Fibroblast of skin of back (primary cell): Measurements from ENCODE around the gene IL5. TPM values are rescaled to one million over a fixed set of nuclear protein-coding genes. Genes with fewer than 3 reads are reported as not detected.
"Not testable (repeated sequence)": the region's sequence is repeated elsewhere in the genome, so short reads cannot be mapped to it uniquely, and the experiment has no call there.

Experiments used
- DNase-seq: peaks from one replicate; pipeline ENCODE4 v3.0.0-alpha.2; 2013
- polyA plus RNA-seq, 2 experiments: library from polyadenylated mRNA; unstranded; fragments of 120-200 nt; gene quantifications; one replicate each; pipeline ENCODE4 v1.2.1, GENCODE V29; 2013; ENCODE audit not compliant: insufficient read length in 2 of 2

The IL5 gene
- not detected for polyA plus RNA-seq (2013, experiment 1 of 2; ENCODE audit: insufficient read length)
- not detected for polyA plus RNA-seq (2013, experiment 2 of 2; ENCODE audit: insufficient read length)

DNA sequence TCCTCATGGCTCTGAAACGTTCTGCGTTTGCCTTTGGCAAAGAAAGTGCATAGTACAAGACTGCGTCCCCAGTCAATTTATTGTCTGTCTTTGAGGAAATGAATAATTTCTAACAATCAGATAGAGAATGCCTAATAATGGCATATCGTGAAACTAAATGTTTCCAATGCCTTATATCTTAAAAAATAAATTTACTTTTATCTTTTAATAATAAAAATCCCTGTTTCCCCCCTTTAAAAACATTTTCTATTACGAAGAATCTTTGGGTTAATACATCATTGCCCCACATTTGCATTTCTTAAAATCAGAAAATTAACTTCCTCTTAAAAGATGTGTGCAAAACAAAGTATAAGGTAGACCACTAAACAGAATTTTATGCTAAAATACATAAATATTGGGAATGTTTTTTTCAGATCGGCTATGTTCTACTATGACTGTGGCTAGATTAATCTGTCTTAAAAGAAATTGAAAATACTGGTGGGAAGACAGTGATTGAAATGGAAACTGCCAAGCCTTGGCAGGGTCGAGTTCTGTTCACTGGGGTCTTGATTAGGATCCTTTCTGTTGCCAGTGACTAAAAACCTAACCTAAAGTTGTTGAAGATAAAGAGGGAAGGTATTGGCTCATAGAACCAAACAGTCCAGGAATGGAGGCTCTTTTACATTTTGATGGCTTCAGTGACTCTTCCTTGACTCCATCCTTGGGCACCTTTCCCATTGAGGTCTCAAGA lies at the start of gene IL5:
Gene IL5 (minus strand): TSS at position 51 of the 730 bp plus-strand sequence. CDS start 44 bp downstream, at position 7.
- no peak for DNase-seq

DNA sequence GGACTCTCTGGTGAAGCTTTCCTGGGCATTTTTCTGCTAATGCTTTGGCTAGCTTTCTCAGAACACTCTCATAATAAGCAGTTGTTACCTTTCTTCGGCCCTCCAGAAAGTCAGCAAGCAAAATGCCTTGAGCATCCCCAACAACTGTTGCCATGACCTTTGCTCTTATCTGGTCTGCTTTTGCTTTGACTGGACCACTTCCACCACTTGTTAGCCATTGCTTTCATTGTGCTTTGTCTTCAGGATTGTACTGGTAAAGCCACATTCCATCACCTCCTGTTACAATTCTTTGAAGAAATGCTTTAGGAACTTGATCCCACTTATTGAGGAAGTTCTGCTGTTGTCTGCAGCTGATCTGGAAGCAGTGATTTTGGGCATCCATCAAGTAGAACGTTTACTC lies 49.2 kb upstream of the IL5 start:
- no peak for DNase-seq

DNA sequence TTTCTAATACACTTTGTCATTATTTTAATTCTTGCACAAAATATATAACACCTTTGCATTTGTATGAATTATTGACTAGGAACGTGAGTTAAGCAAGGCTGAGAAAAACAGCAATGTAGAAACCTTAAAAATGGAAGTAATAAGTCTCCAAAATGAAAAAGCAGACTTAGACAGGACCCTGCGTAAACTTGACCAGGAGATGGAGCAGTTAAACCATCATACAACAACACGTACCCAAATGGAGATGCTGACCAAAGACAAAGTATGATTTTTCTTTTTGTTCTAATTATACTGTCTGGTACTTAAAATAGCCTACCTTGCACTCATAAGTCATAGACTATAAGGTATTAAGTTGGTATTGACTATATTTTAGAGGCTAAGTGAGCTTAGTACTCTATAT lies 47.8 kb upstream of the IL5 start:
- DNase-seq = peak; percentile 6

DNA sequence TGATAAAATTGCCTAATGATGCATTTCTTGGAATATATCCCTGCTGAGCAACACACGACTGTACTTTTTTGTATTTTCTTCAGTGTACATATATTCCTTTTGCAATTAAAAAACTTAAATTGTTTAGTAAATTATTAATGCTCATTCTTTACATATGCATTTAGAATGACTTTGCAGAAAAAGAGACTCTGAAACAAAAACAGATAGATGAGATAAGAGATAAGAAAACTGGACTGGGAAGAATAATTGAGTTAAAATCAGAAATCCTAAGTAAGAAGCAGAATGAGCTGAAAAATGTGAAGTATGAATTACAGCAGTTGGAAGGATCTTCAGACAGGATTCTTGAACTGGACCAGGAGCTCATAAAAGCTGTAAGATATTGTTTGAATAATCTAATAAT lies 46.1 kb upstream of the IL5 start:
- no peak for DNase-seq

DNA sequence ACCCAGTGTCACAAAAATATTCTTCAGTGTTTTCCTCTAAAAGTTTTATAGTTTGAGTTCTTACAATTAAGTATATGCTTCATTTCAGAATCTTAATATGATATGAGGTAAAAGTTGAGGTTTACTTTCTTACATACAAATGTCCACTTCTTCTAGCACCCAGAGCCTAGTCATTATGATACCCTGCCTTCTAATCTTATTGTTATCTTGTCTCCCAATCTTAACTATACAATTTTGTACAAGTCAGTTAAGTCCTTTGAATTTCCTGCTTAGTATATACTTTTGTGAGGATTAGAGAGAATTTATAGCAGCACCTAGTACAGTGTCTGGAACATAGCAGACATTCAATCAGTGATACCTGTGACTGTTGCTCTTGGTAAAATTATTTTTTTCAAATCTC lies 42.7 kb upstream of the IL5 start:
- no peak for DNase-seq

DNA sequence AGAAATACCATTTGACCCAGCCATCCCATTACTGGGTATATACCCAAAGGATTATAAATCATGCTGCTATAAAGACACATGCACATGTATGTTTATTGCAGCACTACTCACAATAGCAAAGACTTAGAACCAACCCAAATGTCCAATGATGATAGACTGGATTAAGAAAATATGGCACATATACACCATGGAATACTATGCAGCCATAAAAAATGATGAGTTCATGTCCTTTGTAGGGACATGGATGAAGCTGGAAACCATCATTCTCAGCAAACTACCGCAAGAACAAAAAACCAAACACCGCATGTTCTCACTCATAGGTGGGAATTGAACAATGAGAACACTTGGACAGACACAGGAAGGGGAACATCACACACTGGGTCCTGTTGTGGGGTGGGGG lies 41.2 kb upstream of the IL5 start:
- not testable (repeated sequence) for DNase-seq

DNA sequence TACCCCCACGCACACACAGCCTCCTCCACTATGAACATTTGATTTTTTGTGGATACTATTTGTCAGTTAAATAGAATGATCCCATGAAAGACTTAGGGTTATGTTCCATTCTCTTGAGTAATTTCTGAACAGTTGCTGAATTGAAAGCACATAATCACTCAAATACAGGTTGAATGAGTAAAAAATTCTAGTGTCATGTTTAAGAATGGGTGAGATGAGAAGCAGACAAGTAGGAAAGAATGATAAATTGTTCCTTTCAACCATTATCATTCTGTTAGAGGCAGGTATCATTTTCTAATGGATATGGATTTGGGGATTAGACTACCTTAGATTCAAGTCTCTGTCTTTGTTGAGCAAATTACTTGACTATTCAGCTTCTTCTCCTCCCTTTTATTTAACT lies 32.8 kb upstream of the IL5 start:
- DNase-seq = no peak

DNA sequence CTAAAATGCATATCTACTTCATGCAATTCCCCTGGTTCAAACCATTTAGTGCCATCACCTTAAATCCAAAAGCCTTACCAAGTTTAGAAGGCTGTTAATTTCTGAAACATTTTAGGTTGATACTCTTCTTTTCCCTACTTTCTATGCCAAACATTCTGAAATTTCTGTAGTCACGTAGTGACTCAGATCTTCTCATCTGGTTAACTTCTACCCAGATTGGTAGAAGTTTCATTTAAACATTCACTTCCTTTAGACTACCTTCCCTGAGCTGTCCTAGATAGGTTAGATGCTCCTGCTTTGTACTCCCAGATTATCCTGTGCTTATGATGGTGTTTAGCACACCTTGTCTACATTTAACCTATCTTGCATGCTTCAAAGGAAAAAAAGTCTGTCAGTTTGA lies 23.3 kb upstream of the IL5 start:
- DNase-seq = no peak

DNA sequence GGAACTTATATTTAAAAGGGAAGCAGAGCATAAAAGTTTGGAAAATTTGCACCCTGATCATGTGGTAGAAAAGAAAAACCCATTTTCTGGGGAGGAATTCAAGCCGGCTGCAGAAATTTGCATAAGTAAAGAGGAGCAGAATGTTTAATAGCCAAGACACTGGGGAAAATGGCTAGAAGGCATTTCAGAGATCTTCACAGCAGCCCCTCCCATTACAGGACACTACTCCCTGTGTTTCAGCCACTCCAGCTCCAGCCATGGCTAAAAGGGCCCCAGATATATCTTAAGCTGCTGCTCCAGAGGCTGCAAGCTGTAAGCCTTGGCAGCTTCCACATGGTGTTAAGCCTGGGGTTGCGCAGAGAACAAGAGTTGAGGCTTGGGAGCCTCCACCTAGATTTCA lies 21.2 kb upstream of the IL5 start:
- not testable (repeated sequence) for DNase-seq

DNA sequence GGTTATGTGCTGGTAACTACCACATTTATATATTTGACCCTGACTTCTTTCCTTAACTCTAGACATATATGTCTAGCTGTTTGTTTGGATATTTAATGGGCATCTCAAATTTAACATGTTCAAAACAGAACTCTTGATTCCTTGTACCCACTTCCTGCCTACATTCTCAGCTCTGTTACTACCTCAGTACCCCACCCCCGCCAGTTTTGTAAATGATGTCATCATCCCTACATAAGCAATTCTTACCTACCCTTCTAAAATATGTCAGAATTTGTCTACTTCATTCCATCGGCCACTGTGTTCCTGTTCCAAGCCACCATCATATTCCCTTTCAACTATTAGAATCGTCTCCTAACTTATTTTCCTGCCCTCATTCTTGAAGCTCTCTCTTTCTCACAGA lies 18.3 kb upstream of the IL5 start:
- peak; percentile 26 for DNase-seq

DNA sequence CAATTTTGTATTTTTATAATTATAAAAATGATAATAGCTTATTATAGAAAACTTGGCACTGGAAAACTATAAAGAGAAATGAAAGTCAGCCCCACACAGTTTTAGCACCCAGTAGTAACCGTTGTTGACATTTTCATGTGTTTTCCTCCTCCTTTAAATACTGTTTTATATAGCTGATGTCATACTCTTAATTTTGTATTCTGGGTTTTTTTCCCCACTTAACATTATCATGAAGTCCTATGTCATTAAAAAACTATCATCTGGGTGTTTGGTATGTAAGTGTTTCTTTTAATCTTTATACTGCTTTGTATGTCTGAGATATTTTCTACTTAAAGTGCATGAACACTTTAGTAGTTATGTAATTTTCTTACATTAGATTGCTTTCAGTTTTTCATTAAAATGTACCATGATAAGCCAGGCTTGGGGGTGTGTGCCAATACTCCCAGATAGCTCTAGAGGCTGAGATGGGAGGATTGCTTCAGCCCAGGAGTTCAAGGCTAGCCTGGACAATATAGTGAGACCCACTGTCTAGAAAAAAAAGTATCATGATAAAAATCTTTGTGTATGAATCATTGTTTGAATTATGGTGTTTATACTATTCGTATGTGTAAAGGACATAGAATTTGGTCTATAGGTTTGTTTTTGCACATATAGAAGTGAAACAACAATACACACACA lies 16.2 kb upstream of the IL5 start:
- no peak for DNase-seq

DNA sequence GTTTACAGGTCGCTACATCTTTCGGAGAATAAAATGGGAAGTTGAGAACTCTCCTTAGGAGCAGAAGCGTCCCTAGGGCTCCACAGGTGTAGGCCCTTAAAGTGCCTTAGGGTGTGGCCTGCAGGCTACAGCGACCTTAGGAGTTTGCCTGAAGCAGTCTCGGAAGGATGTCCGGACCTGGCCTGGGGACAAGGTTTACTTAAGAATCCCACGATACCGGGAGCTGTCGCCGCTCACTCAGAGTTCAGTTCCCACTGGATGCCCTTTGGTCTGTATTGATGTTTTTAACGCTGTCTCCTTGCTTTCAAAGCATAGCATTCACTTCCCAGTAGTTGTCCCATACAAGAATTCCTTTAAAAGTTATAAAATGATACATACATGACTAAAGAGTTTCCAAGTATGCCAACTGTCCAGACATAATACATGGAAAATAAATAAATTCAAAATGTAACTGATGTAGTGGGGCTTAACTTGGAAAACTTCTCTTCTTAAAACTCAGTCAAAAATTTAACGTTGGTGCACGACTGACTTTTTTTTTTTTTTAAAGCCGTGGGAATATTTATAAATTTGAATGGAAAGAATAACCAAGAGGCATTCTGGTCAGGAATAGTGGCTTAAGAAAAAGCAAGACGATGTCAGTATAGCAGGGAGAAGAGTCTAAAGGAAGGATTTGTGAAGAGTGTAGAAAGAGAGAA lies 14.3 kb upstream of the IL5 start:
- DNase-seq = peak; percentile 31

DNA sequence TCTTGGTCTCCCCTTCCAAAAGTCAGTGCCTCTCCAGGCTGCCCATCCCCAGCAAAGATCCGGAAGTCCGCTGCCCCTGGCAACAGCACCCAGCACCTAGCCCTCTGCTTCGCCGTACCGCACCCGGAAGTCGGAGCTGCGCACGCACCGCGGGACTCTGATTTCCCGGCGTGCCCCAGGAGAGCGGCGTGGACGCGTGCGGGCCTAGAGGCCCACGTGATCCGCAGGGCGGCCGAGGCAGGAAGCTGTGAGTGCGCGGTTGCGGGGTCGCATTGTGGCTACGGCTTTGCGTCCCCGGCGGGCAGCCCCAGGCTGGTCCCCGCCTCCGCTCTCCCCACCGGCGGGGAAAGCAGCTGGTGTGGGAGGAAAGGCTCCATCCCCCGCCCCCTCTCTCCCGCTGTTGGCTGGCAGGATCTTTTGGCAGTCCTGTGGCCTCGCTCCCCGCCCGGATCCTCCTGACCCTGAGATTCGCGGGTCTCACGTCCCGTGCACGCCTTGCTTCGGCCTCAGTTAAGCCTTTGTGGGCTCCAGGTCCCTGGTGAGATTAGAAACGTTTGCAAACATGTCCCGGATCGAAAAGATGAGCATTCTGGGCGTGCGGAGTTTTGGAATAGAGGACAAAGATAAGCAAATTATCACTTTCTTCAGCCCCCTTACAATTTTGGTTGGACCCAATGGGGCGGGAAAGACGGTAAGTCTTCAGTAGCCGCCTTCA lies 13.6 kb upstream of the IL5 start, which contains the start of gene RAD50:
Gene RAD50 (plus strand): TSS at position 215 of the 715 bp plus-strand sequence. CDS start 348 bp downstream, at position 563.
- peak; percentile 89 for DNase-seq

DNA sequence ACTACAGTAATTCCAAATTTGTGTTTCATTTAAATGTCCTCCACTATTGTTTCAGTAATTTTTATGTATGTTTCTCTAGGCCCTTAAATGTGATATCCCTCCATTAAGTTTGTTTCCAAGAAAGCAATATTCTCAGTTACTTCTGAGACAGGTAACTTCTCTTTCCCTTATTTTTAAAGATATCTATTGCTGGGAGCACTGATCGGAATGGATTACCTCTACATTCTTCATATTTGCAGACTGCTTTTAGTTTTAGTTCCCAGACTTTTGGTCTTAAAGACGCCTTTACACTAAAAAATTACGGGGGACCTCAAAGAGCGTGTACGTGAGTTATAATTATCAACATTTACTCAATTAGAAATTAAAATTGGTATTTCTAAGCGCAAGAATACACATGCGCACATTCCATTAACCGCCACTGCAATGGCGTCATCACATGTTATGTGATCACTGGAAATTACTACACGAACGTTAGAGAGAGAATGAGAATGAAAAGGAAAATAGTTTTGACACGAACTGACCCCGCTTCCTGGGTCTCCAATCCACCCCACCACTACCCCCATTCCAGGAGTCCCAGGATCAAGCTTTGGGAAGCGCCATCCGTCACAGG lies 12.9 kb upstream of the IL5 start:
- no peak for DNase-seq

DNA sequence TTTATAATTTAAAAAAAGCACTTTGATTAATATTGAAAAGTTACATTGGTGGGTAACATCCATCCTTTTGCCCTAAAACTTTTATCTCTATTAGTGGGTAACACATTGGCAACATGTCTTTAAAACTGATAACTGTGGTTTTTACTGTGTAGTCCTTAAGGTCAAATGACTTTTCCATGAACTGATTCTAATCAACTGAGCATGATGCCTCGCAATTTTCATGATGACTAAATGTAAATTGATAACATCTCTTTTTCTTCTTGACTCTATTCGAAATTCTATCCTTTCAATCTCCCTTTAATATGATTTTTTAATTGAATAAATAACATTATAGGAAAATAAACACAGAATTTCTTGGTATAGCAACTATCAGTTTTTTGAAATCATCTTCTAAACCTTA lies 6.3 kb upstream of the IL5 start:
- DNase-seq = no peak

DNA sequence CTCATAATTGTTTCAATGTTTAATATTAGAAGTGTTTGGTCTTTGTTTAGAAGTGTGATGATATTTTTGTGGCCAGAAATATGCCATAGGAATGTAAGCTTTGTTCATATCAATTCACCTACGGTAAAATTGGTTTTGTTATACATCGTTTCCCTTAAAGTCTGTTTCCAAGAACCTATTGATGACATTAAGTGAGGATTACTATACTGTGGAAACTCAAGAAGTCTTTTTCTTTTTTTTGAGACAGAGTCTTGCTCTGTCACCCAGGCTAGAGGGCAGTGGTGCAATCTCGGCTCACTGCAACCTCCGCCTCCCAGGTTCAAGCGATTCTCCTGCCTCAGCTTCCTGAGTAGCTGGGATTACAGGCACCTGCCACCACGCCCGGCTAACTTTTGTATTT lies 5.5 kb upstream of the IL5 start:
- DNase-seq = not testable (repeated sequence)

DNA sequence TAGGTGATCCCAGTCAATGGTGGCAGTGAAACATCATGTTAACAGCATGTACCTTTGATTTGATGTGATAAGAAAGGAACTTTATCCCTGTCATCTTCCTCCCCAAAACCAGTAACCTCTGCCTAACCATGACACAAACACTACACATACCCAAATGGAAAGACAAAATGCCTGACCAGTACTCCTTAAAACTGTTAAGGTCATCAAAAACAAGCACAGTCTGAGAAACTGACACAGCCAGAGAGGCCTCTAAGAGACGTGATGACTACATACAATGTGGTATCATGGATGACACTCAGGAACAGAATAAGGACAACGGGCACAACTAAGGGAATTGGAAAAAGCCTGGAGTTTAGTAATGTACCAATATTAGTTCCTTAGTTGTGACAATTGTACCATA lies 3.9 kb upstream of the IL5 start:
- DNase-seq = no peak

DNA sequence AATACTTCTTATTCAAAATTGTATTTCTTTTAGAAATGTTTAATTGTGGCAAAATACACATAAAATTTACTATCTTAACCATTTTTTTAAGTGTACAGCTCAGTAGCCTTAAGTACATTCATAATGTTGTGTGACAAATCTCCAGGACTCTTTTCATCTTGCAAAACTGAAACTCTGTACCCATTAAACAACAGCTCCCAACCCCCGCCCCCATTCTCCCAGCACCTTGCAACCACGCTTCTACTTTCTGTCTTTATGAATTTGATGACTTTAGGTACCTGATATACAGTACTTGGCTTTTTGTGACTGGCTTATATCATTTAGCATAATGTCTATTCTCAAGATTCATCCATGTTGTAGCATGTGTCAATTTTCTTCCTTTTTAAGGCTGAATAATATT lies 2.8 kb upstream of the IL5 start:
- no peak for DNase-seq

DNA sequence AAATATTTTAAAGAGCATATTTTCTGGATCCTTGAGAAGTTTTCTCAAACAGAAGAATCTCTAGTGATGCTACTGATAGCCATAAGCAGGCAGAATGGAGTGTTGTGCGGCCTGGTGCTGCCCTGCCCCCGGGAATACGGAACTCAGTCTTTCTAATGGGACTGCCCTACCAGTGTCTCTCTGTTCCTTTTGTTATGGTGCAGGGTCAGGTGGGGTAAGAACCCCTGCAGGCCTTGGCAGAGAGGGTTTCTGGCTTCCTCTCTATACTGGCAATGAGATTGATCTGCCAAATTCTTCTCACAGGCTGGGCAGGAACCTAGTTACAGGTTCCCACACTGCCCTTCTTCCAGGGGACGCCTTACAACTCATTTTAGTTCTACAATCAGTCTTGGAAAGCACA lies 2.6 kb downstream of the IL5 start:
- DNase-seq = no peak

DNA sequence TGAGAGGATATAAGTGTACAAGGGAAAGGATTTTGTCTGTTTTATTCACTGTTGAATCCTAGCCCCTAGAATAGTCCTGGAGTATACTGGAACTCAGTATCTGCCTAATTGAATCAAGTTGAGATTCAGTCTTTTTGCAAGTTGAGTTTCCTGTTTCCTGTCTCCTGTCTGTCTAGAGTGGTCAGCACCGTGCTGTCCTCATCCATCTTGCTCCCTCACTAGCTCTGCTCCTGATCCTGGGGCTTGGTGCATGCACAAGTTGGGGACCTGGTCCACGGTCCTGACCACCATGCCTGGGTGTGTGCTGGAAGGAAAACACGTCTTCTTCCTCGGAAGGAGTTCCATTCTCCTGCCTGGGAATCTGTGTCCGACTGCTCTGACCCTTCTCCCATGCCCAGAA lies 3.2 kb downstream of the IL5 start:
- DNase-seq = no peak

DNA sequence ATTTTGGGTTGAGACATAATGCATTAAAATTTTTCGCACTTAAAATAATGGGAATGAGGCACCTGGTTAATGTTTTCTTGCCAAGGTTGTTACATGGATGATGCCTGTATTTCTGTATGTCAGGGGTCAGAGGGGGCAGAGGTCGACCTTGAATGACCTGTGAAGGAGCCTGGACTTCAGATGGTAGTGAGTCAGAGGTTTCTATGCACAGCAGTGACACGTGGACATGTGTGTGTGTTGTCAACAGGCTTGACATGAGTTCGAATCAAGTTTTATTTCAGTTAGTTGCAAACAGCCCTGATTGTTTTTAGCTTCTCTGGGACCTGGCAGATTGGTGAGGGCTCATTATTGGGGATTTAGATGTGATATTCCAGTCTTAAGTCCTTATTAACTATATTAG lies 3.6 kb downstream of the IL5 start:
- DNase-seq = no peak

DNA sequence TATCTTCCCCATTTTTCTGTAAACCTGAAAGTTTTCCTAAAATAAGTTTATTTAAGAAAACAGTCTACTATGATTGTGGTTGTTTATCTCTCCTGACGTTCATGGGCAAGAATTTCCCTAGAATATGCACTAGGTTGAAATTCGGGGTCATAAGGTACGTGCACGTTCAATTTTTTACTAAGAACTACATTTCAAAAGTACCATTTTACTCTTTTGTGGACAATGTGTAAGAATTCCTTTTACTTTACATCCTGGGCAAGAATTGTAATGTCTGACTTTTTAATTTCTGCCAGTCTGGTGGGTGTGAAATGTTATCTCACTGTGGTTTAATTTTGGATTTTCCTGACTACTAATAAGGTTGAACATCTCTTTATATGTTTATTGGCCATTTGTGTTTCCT lies 12.4 kb downstream of the IL5 start:
- DNase-seq = no peak
